NCI-H2227 treated with DMSO at 0.1 percent for 48 hours (cell line): ENCODE data around the gene FGF3.
"Not testable (repeated sequence)": the region's sequence is repeated elsewhere in the genome, so short reads cannot be mapped to it uniquely, and the experiment has no call there.

ENCODE experiments used
- DNase-seq: peaks from one replicate; lab custom pipeline; 2025; lab: John Stamatoyannopoulos, UW

FGF3 gene

DNA sequence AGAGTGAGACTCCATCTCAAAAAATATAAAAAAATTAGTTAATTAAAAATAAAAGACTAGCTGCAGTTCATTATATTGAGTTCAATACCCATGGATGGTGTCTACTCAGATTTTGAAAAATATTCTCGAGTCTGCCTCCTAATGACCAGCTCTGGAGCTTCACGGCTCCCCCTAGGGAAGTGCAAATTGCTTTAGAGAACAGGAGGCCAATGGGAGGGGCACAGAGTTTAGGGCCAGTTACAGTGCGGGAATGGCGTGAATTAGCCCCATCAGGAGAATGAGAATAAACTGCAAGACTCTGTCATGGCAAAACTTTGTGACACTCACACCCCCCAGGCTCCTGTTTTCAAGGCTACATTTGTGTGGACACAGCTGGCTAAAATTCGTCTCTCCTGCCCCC, 48.7 kb downstream of the FGF3 start:
- DNase-seq: no peak

DNA sequence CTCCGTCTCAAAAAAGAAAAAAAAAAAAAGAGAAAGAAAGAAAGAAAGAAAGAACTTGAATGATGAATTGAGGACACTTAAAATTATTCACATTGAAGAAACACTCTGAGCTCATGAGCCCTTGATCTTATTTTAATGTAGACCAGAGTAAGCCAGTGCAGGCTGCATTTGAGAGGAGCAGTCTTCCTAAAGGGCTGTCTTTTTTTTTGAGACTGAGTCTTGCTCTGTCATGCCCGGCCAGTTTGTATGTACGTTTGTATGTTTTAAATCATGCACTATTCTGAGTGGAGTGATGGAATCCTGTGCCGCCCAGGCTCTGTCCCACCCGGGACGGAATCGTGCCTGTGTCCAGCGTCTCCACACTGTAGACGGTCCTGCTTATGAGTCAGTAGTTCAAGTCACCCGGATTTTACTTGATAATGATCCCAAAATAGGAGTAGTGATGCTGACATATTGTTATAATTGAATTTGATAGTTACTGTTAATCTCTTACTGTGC, 53.7 kb downstream of the FGF3 start:
- no peak for DNase-seq

DNA sequence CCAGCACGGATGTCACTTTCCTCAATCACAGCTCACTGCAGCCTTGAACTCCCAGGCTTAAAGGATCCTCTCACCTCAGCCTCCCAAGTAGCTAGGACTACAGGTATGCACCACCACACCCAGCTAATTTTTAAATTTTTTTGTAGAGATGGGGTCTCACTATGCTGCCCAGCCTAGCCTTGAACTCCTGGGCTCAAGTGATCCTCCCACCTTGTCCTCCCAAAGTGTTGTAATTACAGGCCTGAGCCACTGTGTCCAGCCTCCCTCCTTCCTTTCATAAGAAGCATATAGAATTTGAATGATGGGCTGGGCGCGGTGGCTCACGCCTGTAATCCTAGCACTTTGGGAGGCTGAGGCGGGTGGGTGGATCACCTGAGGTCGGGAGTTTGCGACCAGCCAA, 54.3 kb downstream of the FGF3 start:
- not testable (repeated sequence) for DNase-seq

DNA sequence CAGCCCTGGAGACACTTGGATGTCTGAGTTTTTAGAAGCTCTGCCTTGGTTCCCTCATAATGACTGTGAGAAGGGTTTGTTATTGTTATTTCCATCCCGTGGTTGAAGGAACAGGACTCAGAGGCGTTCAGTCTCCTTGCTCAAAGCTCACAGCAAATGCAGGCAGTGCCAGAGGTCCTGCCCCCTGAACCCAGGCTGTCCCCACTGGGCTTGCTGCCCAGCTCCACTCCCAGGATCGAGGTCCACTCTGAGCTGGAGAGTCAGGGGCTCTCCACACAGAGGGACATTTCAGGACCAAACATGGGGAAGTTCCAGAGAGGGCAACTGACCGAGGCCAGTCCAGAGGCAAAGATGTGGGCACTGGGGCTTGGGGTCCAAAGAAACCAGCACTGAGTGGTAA, 58.9 kb downstream of the FGF3 start:
- no peak for DNase-seq
